Progenitor cell of endocrine pancreas (in vitro differentiated cells): Measurements from ENCODE around the gene STOML1. TPM values are rescaled to one million over a fixed set of nuclear protein-coding genes. Genes with fewer than 3 reads are reported as not detected.

Source experiments
- DNase-seq: peaks from one replicate; pipeline ENCODE4 v3.0.0; 2021; ENCODE audit warnings: low spot score; ENCODE audit not compliant: unreplicated experiment
- H3K27ac Mint-ChIP-seq: 2 replicates; pipeline ENCODE4 v1.8.0; 2021; ENCODE audit warnings: mild to moderate bottlenecking, moderate library complexity, mixed read lengths
- H3K27me3 Mint-ChIP-seq: 2 replicates; pipeline ENCODE4 v1.8.0; 2021; ENCODE audit warnings: mixed read lengths
- H3K36me3 Mint-ChIP-seq: 2 replicates; pipeline ENCODE4 v1.8.0; 2022; ENCODE audit warnings: mixed read lengths; ENCODE audit not compliant: insufficient read depth
- H3K4me1 Mint-ChIP-seq: 2 replicates; pipeline ENCODE4 v1.8.0; 2021; ENCODE audit warnings: low read depth, mixed read lengths
- H3K4me3 Mint-ChIP-seq: 2 replicates; pipeline ENCODE4 v1.8.0; 2021; ENCODE audit warnings: low read depth, mild to moderate bottlenecking, moderate library complexity, mixed read lengths
- H3K9me3 Mint-ChIP-seq: 2 replicates; pipeline ENCODE4 v1.8.0; 2021; ENCODE audit warnings: low read depth, mixed read lengths
- total RNA-seq: library from RNA; stranded (reverse); gene quantifications from 2 replicates; pipeline ENCODE4 v1.2.1, GENCODE V29; 2021
- TF ChIP-seq, protein P1 (sequence below): fragments of 200-600 bp; sonication (generic); IDR thresholded peaks from one replicate; pipeline ENCODE4 v1.5.0; 2021; ENCODE audit warnings: antibody characterized with exemption, mild to moderate bottlenecking; ENCODE audit not compliant: unreplicated experiment

STOML1 gene
- total RNA-seq, 1 donor from 2014 or later = 8.0 TPM

DNA sequence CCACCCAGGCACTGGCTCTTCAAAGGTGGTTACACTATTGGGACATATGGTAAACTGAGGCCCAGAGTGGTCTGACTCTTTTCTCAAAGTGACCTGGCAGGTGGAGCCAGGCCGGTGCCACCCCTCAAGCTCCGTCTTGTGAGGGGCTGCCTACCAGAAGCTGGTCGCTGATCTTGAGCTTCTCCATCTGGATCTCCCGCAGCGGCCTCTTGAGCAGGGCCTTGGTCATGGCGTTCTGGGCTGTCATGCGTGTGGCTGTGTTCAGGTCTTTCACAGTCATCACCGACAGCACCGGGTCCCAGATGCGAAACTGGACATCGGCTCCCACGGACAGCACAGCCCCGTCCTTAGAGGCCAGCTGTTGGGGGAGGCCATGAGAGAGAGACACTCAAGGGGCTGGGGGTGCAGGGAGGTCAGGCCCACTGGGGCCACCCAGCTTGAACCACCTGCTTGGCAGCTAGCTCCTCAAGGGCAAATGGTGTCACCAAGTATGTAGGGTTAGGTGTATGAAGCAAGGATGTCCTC is 3.6 kb downstream of the STOML1 start:
- TF ChIP-seq, protein P1, sequence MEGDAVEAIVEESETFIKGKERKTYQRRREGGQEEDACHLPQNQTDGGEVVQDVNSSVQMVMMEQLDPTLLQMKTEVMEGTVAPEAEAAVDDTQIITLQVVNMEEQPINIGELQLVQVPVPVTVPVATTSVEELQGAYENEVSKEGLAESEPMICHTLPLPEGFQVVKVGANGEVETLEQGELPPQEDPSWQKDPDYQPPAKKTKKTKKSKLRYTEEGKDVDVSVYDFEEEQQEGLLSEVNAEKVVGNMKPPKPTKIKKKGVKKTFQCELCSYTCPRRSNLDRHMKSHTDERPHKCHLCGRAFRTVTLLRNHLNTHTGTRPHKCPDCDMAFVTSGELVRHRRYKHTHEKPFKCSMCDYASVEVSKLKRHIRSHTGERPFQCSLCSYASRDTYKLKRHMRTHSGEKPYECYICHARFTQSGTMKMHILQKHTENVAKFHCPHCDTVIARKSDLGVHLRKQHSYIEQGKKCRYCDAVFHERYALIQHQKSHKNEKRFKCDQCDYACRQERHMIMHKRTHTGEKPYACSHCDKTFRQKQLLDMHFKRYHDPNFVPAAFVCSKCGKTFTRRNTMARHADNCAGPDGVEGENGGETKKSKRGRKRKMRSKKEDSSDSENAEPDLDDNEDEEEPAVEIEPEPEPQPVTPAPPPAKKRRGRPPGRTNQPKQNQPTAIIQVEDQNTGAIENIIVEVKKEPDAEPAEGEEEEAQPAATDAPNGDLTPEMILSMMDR = no peak
- no peak for DNase-seq
- Mint-ChIP-seq H3K36me3 (no peaks in the 10 kb centered on the region), H3K4me3 (no peak overlapping the region), H3K4me1 (peaks cover 4% of the 10 kb centered on the region), H3K27me3 (no peaks in the 10 kb centered on the region), H3K9me3 (no peaks in the 10 kb centered on the region), H3K27ac (no peak overlapping the region)

DNA sequence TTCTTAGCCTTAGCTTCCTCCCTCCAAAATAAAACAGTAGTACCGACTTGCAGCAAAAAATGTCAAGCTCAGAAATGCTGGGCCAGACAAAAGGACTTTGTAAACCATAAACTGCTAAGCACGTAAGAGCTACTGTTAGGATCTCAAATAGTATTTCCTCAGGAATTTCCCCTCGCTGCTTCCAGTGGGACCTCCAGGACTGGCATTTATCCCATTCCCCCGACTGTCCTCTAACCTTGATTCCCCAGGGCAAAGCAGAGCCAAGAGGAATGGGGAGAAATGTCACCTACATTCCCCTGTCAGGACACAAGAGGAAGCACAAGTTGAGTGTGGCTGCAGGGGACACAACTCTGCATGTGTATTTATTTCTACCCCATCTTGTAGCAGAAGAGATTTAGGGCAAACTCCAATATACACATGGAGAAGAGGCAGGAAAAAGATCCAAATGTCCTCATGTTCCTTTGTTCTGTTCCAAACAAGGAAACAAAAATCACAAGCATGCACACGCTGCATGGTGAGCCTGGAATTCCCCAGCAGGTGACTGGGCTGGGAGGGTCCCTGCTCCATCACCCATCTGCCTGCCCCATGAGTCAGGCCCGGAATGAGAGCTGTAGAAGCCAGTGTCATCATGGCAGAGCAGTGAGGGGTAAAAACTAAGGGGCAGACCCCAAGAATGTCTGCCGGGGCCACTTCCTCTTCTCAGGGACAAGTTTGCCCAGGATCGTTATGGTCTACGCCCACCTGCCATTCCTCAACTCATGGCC is 4.2 kb downstream of the STOML1 start:
- H3K27ac Mint-ChIP-seq = no peak overlapping the region
- H3K4me3 Mint-ChIP-seq = no peak overlapping the region
- DNase-seq = no peak
- no peaks in the 10 kb centered on the region for H3K9me3 Mint-ChIP-seq
- H3K27me3 Mint-ChIP-seq = no peaks in the 10 kb centered on the region
- TF ChIP-seq, protein P1 = no peak
- H3K36me3 Mint-ChIP-seq = no peaks in the 10 kb centered on the region
- H3K4me1 Mint-ChIP-seq = peaks cover 4% of the 10 kb centered on the region

DNA sequence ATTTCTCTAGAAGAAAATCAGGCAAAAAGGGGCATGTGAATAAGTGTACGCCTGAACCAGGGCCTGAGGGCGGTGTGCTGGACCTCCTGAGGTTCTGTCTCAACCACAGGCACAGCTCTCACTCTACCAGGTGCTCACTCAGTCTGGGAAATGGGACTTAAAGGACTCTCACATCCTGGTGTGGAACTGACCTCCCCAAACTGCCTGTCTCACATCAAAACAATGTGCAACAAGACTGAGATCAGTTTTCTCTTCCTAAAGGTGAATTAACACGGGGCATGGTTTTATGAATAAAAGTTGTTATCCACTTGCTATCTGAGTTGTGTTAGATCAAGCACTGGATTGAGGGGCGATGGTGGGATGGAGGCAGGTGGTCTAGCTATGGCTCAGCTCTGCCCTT is 4.8 kb downstream of the STOML1 start:
- no peaks in the 10 kb centered on the region for H3K36me3 Mint-ChIP-seq
- DNase-seq = no peak
- H3K4me3 Mint-ChIP-seq = no peak overlapping the region
- TF ChIP-seq, protein P1 = no peak
- peaks cover 3% of the 10 kb centered on the region for H3K4me1 Mint-ChIP-seq
- H3K27me3 Mint-ChIP-seq = no peaks in the 10 kb centered on the region
- H3K27ac Mint-ChIP-seq = no peak overlapping the region
- H3K9me3 Mint-ChIP-seq = no peaks in the 10 kb centered on the region

DNA sequence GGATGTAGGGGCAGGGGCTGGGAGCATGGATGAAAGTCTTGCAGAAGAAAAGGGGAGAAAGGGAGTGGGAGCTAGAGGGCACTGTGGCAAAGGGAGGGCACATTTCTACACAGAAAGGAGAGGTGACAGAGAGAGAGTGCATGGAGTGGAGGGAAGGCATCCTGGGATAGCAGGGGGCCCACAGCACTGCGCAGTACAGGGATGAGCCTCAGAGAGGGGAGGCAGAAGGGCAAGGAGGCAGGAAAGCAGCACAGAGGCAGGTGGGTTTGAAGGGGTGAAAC is 5.4 kb downstream of the STOML1 start:
- H3K36me3 Mint-ChIP-seq = no peaks in the 10 kb centered on the region
- DNase-seq = no peak
- no peaks in the 10 kb centered on the region for H3K27me3 Mint-ChIP-seq
- H3K9me3 Mint-ChIP-seq = no peaks in the 10 kb centered on the region
- H3K27ac Mint-ChIP-seq = no peak overlapping the region
- TF ChIP-seq, protein P1 = no peak
- H3K4me3 Mint-ChIP-seq = no peak overlapping the region
- H3K4me1 Mint-ChIP-seq = peaks cover 3% of the 10 kb centered on the region

- no peak overlapping the region for H3K4me3 Mint-ChIP-seq
- H3K36me3 Mint-ChIP-seq = no peaks in the 10 kb centered on the region
- no peaks in the 10 kb centered on the region for H3K9me3 Mint-ChIP-seq
- TF ChIP-seq, protein P1 = no peak
- no peaks in the 10 kb centered on the region for H3K27me3 Mint-ChIP-seq
- no peak overlapping the region for H3K27ac Mint-ChIP-seq
- peaks cover 1% of the 10 kb centered on the region for H3K4me1 Mint-ChIP-seq
- no peak for DNase-seq
Observed at GRCh38 chr15:73986055-73986775, 5.9 kb downstream of the STOML1 start.
